HL-60 (cell line): Measurements from ENCODE around the gene CYP27C1.

Source experiments
- DNase-seq, 2 experiments: peaks; one replicate each; pipeline ENCODE4 v3.0.0-alpha.2; 2010 to 2020; ENCODE audit warnings: low read depth in 1 of 2, low spot score in 1 of 2
- H3K27ac ChIP-seq: fragments of 250-450 bp; sonication (Bioruptor Pico); replicated peaks from 2 replicates; pipeline ENCODE4 v1.5.1; 2020; ENCODE audit warnings: mild to moderate bottlenecking, moderate library complexity
- H3K27me3 ChIP-seq: fragments of 250-450 bp; sonication (Bioruptor Pico); 2 replicates; pipeline ENCODE4 v1.5.1; 2021; ENCODE audit warnings: mild to moderate bottlenecking, moderate library complexity; ENCODE audit not compliant: insufficient read depth, poor library complexity, severe bottlenecking
- H3K4me3 ChIP-seq: replicated peaks from 2 replicates; pipeline ENCODE4 v1.5.1; 2011; ENCODE audit warnings: mild to moderate bottlenecking, control low read depth, low read length; ENCODE audit not compliant: insufficient read depth
- GABPA ChIP-seq: IDR thresholded peaks from 2 replicates; pipeline ENCODE4 v1.6.1; 2012; ENCODE audit warnings: low read depth
- POLR2AphosphoS5 ChIP-seq: IDR thresholded peaks from 2 replicates; pipeline ENCODE4 v1.6.1; 2012; ENCODE audit warnings: low read depth
- SPI1 ChIP-seq: IDR thresholded peaks from 2 replicates; pipeline ENCODE4 v1.6.1; 2012; ENCODE audit warnings: low read depth, mild to moderate bottlenecking, borderline replicate concordance
- TF ChIP-seq, protein P1 (sequence below): IDR thresholded peaks from 2 replicates; pipeline ENCODE4 v1.6.1; 2012; ENCODE audit warnings: low read depth; ENCODE audit not compliant: insufficient replicate concordance
- TF ChIP-seq, protein P2 (sequence below): IDR thresholded peaks from one replicate; pipeline ENCODE4 v1.5.1; 2011; ENCODE audit warnings: low read length, control low read depth, inconsistent platforms; ENCODE audit not compliant: insufficient read depth

Gene CYP27C1

DNA sequence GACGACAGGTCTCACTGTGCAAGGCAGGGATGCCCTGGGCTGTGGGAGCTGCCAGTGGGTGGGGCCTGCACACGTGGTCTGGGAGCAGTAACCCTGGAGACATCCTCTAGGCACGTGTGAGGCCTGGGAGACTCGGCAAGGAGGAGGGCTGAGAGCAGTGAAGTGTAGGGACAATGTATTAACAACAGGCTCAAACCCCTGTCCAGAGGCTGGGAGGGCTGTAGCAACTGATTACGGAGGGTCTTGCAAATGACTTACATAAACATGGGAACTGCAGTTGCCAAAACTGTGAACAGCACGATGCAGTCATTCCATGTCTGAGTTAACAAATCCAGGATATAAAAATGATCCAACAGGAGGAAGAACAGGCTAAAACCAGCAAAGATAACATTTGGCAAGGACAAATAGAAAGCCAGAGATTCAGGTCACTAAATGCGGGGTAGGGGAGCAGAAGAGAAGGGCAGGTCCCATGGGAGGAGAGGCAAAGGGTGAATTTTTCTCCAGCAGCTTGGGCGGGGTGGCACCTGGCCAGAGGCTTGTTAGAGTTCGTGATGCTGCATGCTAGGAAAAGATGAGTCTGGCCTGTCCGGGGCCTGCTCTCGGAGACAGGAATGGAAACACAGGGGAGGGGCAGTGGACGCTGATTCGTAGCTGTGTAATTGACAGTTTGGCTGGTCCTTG is 44.9 kb downstream of the CYP27C1 start:
- H3K27me3 ChIP-seq: no peaks in the 10 kb centered on the region
- no peak for DNase-seq
- no peak overlapping the region for H3K4me3 ChIP-seq
- no peak for TF ChIP-seq SPI1
- TF ChIP-seq GABPA: no peak
- TF ChIP-seq, protein P1, sequence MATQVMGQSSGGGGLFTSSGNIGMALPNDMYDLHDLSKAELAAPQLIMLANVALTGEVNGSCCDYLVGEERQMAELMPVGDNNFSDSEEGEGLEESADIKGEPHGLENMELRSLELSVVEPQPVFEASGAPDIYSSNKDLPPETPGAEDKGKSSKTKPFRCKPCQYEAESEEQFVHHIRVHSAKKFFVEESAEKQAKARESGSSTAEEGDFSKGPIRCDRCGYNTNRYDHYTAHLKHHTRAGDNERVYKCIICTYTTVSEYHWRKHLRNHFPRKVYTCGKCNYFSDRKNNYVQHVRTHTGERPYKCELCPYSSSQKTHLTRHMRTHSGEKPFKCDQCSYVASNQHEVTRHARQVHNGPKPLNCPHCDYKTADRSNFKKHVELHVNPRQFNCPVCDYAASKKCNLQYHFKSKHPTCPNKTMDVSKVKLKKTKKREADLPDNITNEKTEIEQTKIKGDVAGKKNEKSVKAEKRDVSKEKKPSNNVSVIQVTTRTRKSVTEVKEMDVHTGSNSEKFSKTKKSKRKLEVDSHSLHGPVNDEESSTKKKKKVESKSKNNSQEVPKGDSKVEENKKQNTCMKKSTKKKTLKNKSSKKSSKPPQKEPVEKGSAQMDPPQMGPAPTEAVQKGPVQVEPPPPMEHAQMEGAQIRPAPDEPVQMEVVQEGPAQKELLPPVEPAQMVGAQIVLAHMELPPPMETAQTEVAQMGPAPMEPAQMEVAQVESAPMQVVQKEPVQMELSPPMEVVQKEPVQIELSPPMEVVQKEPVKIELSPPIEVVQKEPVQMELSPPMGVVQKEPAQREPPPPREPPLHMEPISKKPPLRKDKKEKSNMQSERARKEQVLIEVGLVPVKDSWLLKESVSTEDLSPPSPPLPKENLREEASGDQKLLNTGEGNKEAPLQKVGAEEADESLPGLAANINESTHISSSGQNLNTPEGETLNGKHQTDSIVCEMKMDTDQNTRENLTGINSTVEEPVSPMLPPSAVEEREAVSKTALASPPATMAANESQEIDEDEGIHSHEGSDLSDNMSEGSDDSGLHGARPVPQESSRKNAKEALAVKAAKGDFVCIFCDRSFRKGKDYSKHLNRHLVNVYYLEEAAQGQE: no peak
- no peak for TF ChIP-seq POLR2AphosphoS5
- TF ChIP-seq, protein P2, sequence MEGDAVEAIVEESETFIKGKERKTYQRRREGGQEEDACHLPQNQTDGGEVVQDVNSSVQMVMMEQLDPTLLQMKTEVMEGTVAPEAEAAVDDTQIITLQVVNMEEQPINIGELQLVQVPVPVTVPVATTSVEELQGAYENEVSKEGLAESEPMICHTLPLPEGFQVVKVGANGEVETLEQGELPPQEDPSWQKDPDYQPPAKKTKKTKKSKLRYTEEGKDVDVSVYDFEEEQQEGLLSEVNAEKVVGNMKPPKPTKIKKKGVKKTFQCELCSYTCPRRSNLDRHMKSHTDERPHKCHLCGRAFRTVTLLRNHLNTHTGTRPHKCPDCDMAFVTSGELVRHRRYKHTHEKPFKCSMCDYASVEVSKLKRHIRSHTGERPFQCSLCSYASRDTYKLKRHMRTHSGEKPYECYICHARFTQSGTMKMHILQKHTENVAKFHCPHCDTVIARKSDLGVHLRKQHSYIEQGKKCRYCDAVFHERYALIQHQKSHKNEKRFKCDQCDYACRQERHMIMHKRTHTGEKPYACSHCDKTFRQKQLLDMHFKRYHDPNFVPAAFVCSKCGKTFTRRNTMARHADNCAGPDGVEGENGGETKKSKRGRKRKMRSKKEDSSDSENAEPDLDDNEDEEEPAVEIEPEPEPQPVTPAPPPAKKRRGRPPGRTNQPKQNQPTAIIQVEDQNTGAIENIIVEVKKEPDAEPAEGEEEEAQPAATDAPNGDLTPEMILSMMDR: no peak
- no peak overlapping the region for H3K27ac ChIP-seq

DNA sequence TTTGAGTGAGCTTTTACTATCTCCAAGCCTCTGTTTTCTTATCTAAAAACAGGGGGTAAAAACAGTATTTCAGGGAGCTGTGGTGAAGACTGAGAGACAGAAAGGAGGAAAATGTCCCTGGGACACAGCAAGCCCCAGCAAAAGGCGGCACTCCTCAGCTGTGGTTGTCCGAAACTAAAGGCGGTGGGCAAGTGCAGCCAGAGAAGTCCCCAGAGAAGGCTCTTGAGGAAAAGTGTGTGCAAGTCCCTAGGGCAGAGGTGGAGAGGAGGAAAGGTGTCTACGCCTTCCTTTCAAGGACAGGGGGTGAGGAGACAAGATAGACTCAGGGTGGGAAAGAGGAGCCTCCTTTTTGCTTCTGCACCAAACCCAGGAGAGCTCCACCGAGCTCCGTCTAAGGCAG is 45.5 kb downstream of the CYP27C1 start:
- no peak for TF ChIP-seq POLR2AphosphoS5
- TF ChIP-seq SPI1: no peak
- TF ChIP-seq, protein P2: no peak
- TF ChIP-seq GABPA: no peak
- TF ChIP-seq, protein P1: no peak
- no peak for DNase-seq
- Histone ChIP-seq H3K4me3 (no peak overlapping the region), H3K27ac (no peak overlapping the region), H3K27me3 (no peaks in the 10 kb centered on the region)

DNA sequence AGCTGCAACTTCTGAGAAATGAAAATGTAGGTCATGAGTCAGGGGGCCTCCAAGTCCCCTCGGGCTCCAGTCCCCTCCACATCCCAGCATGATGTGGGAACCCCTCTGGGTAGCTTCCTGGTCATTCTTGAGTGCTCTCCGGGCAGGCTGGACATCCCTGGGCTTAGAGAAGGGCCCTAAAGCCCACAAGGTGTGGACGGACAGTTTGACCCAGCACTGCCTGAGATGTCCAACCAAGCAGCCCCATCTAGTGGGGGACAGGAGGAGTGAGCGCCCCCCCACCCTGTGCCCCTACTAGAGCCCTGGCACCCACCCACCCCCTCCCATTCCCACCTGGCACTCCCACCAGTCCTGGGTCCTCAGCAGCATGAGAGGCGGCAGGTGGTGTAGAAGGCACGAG is 46.0 kb downstream of the CYP27C1 start:
- no peak for DNase-seq

More for the DNA sequence above, 46.0 kb downstream of the CYP27C1 start:
- H3K27ac ChIP-seq: no peak overlapping the region
- H3K4me3 ChIP-seq: no peak overlapping the region
- H3K27me3 ChIP-seq: no peaks in the 10 kb centered on the region
- TF ChIP-seq POLR2AphosphoS5: no peak
- no peak for TF ChIP-seq GABPA
- TF ChIP-seq, protein P1: no peak
- TF ChIP-seq SPI1: no peak
